ENCODE measurements around the gene HMBS.

GRCh38 chr11:119091966-119092879, 7.5 kb downstream of the HMBS start:
- TF ChIP-seq CTCF (IDR thresholded peaks at IDR 0.05) (no peak), POLR2A (IDR thresholded peaks at IDR 0.05) (no peak)

Data from prostate gland (tissue), 2 donors.